Measurements from ENCODE around the gene POFUT2. TPM values are rescaled to one million over a fixed set of nuclear protein-coding genes. Genes with fewer than 3 reads are reported as not detected.

The POFUT2 gene
- total and polyA plus RNA-seq, 10 donors = 10.5 to 37.0 (median 26.7) TPM

DNA sequence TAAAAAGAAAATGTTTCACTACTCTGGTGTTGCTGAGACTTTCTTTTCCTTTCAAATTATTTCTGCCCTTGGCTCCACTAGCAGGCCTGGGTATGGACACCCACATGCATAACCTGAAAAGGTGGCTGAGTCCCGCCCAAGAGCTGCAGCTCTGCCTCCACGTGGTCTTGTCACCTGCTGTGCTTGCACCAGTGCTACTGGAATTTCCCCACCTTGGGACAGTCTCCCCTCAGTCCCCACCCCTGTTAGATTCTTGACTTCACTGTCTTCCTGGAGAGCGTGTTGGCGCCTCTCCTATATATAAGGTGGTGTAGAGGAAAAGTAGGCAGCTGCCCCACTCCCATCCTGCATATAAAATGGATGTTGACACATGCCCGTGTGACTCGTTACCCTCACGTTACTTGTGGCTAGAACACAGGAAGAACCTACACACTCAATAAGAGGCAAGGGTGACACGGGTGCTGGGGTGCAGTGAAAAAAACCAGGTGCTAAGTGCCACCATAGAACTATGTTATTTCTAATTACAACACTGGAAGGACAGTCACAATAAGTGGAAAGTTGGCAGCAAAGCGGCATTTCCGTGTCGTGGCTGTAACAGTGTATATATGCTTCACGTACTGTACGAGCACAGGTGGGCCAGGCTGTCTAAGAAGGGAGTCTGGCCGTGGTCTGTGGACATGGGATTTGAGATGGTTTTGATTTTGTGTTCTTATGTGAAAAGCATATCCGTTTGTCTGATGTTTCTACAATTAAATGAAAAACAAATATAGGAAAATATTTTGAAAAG, 61.0 kb downstream of the POFUT2 start:
- Histone ChIP-seq H3K27me3 (replicated peaks in 1 of 7) (peaks cover 0 to under 1% (median 0%) of the 10 kb centered on the region in 7 donors), H3K9me3 (no peaks in the 10 kb centered on the region), H3K36me3 (peaks cover 0 to 30% (median 20%) of the 10 kb centered on the region in 6 donors), H3K4me1 (peaks cover 0 to 30% (median 14%) of the 10 kb centered on the region in 6 donors), H3K4me3 (no peak overlapping the region), H3K27ac (peak overlapping the region in 1 of 8 donors; percentile 50)
- 55 to 65% (median 58%) methylated on average over 15 of the region's 15 CpGs for whole genome bisulfite sequencing, 5 donors
- no peak for DNase-seq
- TF ChIP-seq POLR2A (IDR thresholded peaks at IDR 0.05) (no peak), POLR2AphosphoS5 (IDR thresholded peaks at IDR 0.05) (peak in 2 of 3 donors; percentile 9 to 30)
- intact Hi-C loops (cut with DNase I; ENCODE audit: low total_unique reads) = no loop called here

DNA sequence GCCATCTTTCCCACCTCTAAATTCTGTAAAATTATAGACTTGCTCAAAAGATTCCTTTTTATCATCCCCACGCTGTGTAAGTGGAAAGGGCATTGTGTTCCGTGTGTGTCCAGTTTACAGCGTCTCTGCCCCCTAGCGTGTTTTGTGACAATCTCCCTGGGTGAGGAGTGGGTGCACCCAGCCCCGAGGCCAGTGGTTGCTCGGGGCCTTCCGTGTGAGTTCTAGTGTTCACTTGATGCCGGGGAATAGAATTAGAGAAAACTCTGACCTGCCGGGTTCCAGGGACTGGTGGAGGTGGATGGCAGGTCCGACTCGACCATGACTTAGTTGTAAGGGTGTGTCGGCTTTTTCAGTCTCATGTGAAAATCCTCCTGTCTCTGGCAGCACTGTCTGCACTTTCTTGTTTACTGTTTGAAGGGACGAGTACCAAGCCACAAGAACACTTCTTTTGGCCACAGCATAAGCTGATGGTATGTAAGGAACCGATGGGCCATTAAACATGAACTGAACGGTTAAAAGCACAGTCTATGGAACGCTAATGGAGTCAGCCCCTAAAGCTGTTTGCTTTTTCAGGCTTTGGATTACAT, 61.9 kb downstream of the POFUT2 start:
- no peak overlapping the region for H3K4me3 ChIP-seq
- H3K9me3 ChIP-seq = no peaks in the 10 kb centered on the region
- H3K27ac ChIP-seq = peak overlapping the region in 1 of 8 donors; percentile 50
- 85 to 92% (median 90%) methylated on average over 16 of the region's 16 CpGs for WGBS, 5 donors
- H3K27me3 ChIP-seq (replicated peaks in 1 of 7) = no peaks in the 10 kb centered on the region
- intact Hi-C loops (cut with DNase I; ENCODE audit: low total_unique reads) = no loop called here
- H3K4me1 ChIP-seq = peaks cover 0 to 30% (median 14%) of the 10 kb centered on the region in 6 donors
- peaks cover 0 to 39% (median 29%) of the 10 kb centered on the region in 6 donors for H3K36me3 ChIP-seq
- no peak for TF ChIP-seq POLR2AphosphoS5 (IDR thresholded peaks at IDR 0.05)
- TF ChIP-seq, protein P1, sequence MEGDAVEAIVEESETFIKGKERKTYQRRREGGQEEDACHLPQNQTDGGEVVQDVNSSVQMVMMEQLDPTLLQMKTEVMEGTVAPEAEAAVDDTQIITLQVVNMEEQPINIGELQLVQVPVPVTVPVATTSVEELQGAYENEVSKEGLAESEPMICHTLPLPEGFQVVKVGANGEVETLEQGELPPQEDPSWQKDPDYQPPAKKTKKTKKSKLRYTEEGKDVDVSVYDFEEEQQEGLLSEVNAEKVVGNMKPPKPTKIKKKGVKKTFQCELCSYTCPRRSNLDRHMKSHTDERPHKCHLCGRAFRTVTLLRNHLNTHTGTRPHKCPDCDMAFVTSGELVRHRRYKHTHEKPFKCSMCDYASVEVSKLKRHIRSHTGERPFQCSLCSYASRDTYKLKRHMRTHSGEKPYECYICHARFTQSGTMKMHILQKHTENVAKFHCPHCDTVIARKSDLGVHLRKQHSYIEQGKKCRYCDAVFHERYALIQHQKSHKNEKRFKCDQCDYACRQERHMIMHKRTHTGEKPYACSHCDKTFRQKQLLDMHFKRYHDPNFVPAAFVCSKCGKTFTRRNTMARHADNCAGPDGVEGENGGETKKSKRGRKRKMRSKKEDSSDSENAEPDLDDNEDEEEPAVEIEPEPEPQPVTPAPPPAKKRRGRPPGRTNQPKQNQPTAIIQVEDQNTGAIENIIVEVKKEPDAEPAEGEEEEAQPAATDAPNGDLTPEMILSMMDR (IDR thresholded peaks at IDR 0.05 in 8 of 11, conservative IDR thresholded peaks at IDR 0.05 in 3 of 11) = no peak
- no peak for TF ChIP-seq POLR2A (IDR thresholded peaks at IDR 0.05)
- no peak for DNase-seq

DNA sequence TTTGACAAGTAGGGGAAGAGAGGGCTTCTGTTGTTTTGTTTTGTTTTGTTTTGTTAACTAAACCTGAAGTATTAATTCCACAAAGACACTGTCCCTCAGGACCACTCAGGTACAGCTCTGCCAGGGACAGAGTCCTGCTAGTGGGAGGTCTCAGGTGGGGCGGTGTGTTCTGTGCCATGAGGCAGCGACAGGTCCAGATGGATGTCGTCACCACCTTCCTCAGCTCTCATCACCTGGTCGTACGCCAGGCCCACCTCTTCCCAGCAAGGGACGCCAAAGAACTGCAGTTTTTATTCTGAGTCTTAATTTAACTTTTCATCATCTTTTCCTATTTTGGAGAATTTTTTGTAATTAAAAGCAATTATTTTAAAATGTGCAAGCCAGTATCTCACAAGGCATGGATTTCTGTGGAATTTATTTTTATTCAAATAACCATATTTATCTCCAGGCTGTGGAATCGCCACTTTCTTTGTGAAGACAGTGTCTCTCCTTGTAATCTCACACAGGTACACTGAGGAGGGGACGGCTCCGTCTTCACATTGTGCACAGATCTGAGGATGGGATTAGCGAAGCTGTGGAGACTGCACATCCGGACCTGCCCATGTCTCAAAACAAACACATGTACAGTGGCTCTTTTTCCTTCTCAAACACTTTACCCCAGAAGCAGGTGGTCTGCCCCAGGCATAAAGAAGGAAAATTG, 62.5 kb downstream of the POFUT2 start:
- H3K9me3 ChIP-seq = no peaks in the 10 kb centered on the region
- peaks cover 0 to 30% (median 14%) of the 10 kb centered on the region in 6 donors for H3K4me1 ChIP-seq
- no peak for DNase-seq
- H3K27me3 ChIP-seq (replicated peaks in 1 of 7) = no peaks in the 10 kb centered on the region
- intact Hi-C loops (cut with DNase I; ENCODE audit: low total_unique reads) = no loop called here
- peaks cover 0 to 46% (median 35%) of the 10 kb centered on the region in 6 donors for H3K36me3 ChIP-seq
- 94 to 95% (median 95%) methylated on average over 11 of the region's 11 CpGs for WGBS, 5 donors
- H3K4me3 ChIP-seq = no peak overlapping the region
- TF ChIP-seq POLR2AphosphoS5 (IDR thresholded peaks at IDR 0.05) (no peak), POLR2A (IDR thresholded peaks at IDR 0.05) (no peak)
- TF ChIP-seq, protein P1 (IDR thresholded peaks at IDR 0.05 in 8 of 11, conservative IDR thresholded peaks at IDR 0.05 in 3 of 11) = no peak
- H3K27ac ChIP-seq = peak overlapping the region in 1 of 8 donors; percentile 69

DNA sequence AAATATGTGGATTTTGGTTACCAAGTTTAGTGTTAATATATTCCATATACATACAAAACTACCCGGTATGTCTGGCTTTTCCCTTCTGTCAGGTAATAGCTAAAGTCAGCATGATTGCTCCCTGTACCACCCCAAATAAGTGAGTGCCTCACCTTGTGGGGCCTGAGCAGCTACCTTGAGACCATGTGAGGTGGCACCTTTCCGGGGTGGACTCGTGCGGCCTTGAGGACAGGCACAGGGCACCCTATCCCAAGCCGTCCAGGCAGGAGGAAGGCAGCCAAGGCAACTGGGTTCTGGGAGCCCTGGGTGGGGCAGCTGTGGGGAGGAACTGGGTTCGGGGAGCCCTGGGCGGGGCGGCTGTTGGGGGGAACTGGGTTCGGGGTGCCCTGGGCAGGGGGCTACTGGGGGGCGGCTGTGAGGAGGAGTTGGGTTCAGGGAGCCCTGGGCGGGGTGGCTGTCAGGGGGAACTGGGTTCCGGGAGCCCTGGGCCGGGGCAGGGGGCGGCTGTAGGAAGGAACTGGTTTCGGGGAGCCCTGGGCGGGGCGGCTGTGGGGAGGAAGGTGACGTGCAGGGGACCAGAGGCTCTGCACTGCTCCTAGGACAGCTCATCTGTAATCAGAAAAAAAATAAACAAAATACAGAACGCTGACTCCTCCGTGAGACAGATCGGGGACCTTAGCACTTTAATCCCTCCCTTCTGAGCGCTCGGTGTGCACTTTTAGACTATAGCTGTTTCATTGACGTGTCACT, 63.3 kb downstream of the POFUT2 start:
- Histone ChIP-seq H3K27ac (peak overlapping the region in 2 of 8 donors; percentile 14 to 69), H3K4me3 (peak overlapping the region in 1 of 8 donors; percentile 40), H3K27me3 (replicated peaks in 1 of 7) (no peaks in the 10 kb centered on the region), H3K4me1 (peaks cover 0 to 30% (median 14%) of the 10 kb centered on the region in 6 donors), H3K36me3 (peaks cover 0 to 54% (median 37%) of the 10 kb centered on the region in 6 donors), H3K9me3 (no peaks in the 10 kb centered on the region)
- no peak for DNase-seq
- intact Hi-C loops (cut with DNase I; ENCODE audit: low total_unique reads) = no loop called here
- no peak for TF ChIP-seq POLR2A (IDR thresholded peaks at IDR 0.05)
- TF ChIP-seq POLR2AphosphoS5 (IDR thresholded peaks at IDR 0.05) = no peak
- TF ChIP-seq, protein P1 (IDR thresholded peaks at IDR 0.05 in 8 of 11, conservative IDR thresholded peaks at IDR 0.05 in 3 of 11) = no peak
- 77 to 85% (median 83%) methylated on average over 24 of the region's 24 CpGs for WGBS, 5 donors
